ENCODE results near the gene CATSPERE. TPM values are rescaled to one million over a fixed set of nuclear protein-coding genes. Genes with fewer than 3 reads are reported as not detected.
"Not testable (repeated sequence)": the region's sequence is repeated elsewhere in the genome, so short reads cannot be mapped to it uniquely, and the experiment has no call there.

CATSPERE gene
- total RNA-seq, 2 donors from 2014 or later, result 0.32 to 3.9 TPM

DNA sequence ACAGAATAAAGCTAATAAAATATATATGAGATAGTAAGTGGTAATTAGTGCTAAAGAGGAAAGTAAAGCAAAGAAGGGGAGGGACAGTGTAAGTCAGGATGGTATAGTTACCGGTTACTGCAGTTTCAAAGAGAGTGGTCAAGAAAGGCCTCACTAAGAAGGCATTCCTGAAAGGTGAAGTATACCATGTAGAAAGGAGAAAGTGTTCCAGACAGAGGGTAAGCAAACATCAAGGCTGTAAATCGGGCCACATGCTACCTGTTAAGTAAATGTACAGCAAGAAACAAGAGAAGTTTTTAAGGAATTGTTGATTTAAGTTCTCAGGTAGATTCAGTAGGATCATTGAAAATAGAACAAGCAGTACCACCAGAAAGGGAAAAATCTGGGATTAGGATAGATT is 201.5 kb downstream of the CATSPERE start:
- TF ChIP-seq POLR2AphosphoS5 (IDR thresholded peaks at IDR 0.05), result peak; percentile 83
- TF ChIP-seq, protein P1, sequence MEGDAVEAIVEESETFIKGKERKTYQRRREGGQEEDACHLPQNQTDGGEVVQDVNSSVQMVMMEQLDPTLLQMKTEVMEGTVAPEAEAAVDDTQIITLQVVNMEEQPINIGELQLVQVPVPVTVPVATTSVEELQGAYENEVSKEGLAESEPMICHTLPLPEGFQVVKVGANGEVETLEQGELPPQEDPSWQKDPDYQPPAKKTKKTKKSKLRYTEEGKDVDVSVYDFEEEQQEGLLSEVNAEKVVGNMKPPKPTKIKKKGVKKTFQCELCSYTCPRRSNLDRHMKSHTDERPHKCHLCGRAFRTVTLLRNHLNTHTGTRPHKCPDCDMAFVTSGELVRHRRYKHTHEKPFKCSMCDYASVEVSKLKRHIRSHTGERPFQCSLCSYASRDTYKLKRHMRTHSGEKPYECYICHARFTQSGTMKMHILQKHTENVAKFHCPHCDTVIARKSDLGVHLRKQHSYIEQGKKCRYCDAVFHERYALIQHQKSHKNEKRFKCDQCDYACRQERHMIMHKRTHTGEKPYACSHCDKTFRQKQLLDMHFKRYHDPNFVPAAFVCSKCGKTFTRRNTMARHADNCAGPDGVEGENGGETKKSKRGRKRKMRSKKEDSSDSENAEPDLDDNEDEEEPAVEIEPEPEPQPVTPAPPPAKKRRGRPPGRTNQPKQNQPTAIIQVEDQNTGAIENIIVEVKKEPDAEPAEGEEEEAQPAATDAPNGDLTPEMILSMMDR (IDR thresholded peaks at IDR 0.05), result no peak
- whole genome bisulfite sequencing, result 42% methylated on average over 2 of the region's 2 CpGs
- DNase-seq (ENCODE audit: low spot score), result peak; percentile 64
- H3K36me3 ChIP-seq, result no peaks in the 10 kb centered on the region
- H3K4me3 ChIP-seq, result no peak overlapping the region
- peak overlapping the region in 1 of 2 donors; percentile 49 for H3K27ac ChIP-seq
- H3K27me3 ChIP-seq (replicated peaks; ENCODE audit: insufficient read depth), result no peaks in the 10 kb centered on the region
- intact Hi-C loops (cut with DNase I), result no loop called here
- H3K9me3 ChIP-seq, result no peaks in the 10 kb centered on the region
- no peaks in the 10 kb centered on the region for H3K4me1 ChIP-seq (replicated peaks)

DNA sequence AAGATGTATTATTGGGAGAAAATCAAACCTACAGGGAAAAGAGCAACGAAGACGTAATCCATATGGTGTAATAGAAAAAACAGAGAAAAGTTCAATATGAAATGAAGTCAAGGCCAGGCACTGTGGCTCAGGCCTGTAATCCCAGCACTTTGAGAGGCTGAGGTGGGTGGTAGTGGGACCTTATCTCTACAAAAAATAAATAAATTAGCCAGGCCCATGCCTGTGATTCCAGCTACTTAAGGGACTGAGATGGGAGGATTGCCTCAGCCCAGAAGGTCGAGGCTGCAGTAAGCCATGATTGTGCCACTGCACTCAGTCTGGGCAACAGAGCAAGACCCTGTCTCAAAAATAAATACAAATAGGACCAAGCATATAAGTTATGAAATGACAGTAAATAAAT is 203.3 kb downstream of the CATSPERE start:
- TF ChIP-seq POLR2AphosphoS5 (IDR thresholded peaks at IDR 0.05), result no peak
- TF ChIP-seq, protein P1 (IDR thresholded peaks at IDR 0.05), result no peak
- no peak for TF ChIP-seq POLR2A (IDR thresholded peaks at IDR 0.05)
- 89% methylated on average over 3 of the region's 3 CpGs for WGBS
- no peaks in the 10 kb centered on the region for H3K27me3 ChIP-seq (replicated peaks; ENCODE audit: insufficient read depth)
- H3K4me3 ChIP-seq, result no peak overlapping the region
- no peaks in the 10 kb centered on the region for H3K4me1 ChIP-seq (replicated peaks)
- no peak overlapping the region for H3K27ac ChIP-seq
- intact Hi-C loops (cut with DNase I), result no loop called here
- H3K36me3 ChIP-seq, result no peaks in the 10 kb centered on the region
- DNase-seq (ENCODE audit: low spot score), result no peak
- no peaks in the 10 kb centered on the region for H3K9me3 ChIP-seq

DNA sequence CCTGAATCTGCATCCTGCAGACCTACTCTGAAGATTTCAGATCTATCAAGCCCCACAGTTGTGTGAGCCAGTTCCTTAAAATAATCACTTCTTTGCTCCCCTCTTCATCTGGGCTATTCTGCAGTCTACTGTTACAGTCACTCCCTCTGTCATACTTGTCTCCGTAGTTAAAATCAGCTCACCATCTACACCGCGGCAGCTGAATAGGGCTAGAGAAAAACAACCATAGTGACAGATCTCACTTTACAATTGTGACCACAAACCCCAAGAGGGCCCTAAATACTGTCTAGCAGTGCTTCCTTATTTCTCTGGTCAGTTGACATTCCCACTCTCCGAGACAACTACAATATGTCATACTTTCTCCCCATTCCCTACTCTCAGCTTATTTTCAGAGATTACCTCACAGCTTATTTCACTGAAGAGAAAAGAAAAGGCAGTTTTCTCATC is 204.7 kb downstream of the CATSPERE start:
- intact Hi-C loops (cut with DNase I), result no loop called here
- H3K27ac ChIP-seq, result no peak overlapping the region
- no peaks in the 10 kb centered on the region for H3K9me3 ChIP-seq
- H3K36me3 ChIP-seq, result no peaks in the 10 kb centered on the region
- no peaks in the 10 kb centered on the region for H3K4me1 ChIP-seq (replicated peaks)
- no peaks in the 10 kb centered on the region for H3K27me3 ChIP-seq (replicated peaks; ENCODE audit: insufficient read depth)
- 69% methylated on average over 4 of the region's 4 CpGs for WGBS
- no peak overlapping the region for H3K4me3 ChIP-seq
- TF ChIP-seq, protein P1 (IDR thresholded peaks at IDR 0.05), result no peak
- TF ChIP-seq POLR2A (IDR thresholded peaks at IDR 0.05), result no peak
- TF ChIP-seq POLR2AphosphoS5 (IDR thresholded peaks at IDR 0.05), result no peak
- no peak for DNase-seq (ENCODE audit: low spot score)

DNA sequence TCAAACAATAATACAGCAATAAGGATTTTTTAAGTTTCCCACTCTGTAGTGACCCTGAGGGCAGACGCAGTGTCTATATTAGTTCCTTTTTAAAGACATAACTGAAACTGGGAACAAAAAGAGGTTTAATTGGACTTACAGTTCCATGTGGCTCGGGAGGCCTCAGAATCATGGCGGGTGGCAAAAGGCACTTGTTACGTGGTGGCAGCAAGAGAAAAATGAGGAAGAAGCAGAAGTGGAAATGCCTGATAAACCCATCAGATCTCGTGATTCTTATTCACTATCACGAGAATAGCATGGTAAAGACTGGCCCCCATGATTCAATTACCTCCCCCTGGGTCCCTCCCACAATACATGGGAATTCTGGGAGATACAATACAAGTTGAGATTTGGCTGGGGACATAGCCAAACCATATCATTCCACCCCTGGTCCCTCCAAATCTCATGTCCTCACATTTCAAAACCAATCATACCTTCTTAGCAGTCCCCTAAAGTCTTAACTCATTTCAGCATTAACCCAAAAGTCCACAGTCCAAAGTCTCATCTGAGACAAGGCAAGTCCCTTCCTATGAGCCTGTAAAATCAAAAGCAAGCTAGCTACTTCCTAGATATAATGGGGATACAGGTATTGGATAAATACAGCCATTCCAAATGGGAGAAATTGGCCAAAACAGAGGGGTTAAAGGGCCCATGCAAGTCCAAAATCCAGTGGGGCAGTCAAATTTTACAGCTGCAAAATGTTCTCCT is 205.8 kb downstream of the CATSPERE start:
- H3K27ac ChIP-seq; H3K4me3 ChIP-seq; H3K27me3 ChIP-seq (replicated peaks; ENCODE audit: insufficient read depth); DNase-seq (ENCODE audit: low spot score); H3K4me1 ChIP-seq (replicated peaks); H3K36me3 ChIP-seq; H3K9me3 ChIP-seq; intact Hi-C loops (cut with DNase I): not testable (repeated sequence)
- 90% methylated on average over 6 of the region's 6 CpGs for WGBS

DNA sequence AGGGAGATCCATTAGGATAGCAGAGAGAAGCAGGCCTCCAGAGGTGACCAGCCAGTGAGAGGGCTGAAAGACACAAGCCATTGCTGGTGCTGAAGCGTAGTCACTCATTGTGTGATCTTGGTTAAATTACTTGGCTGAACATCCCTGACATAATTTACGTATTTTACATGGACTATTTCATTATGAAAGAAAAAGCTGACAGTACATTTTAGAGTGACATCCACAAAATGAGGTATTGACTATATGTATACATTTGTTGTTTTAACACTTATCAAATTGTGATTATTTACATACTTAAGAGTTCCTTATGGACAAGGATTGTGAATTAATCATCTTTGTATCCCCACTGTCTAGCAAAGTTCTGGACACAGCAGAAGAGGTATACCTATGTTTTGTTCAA is 206.7 kb downstream of the CATSPERE start:
- Histone ChIP-seq H3K4me3 (no peak overlapping the region), H3K36me3 (no peaks in the 10 kb centered on the region), H3K27me3 (replicated peaks; ENCODE audit: insufficient read depth) (no peaks in the 10 kb centered on the region), H3K4me1 (replicated peaks) (no peaks in the 10 kb centered on the region), H3K27ac (no peak overlapping the region), H3K9me3 (no peaks in the 10 kb centered on the region)
- intact Hi-C loops (cut with DNase I), result no loop called here
- WGBS, result 90% methylated on average over 2 of the region's 2 CpGs
- no peak for DNase-seq (ENCODE audit: low spot score)
- TF ChIP-seq POLR2AphosphoS5 (IDR thresholded peaks at IDR 0.05), result no peak
- no peak for TF ChIP-seq POLR2A (IDR thresholded peaks at IDR 0.05)
- TF ChIP-seq, protein P1 (IDR thresholded peaks at IDR 0.05), result no peak

Measured in prostate gland (tissue), 2 donors.